GM13977 (cell line): ENCODE data around the gene ARHGAP22.

ENCODE experiments used
- DNase-seq: peaks from one replicate; pipeline ENCODE4 v3.0.0; 2012; ENCODE audit warnings: low spot score
- in situ Hi-C: fragments of 300-500 bp; cut with MboI; formaldehyde crosslinking; loops from one replicate; pipeline ENCODE4 v1.12.0; 2022; ENCODE audit warnings: low sequenced_read_pairs, low pct_unique_long_range_greater_than_20kb, mixed read lengths, inconsistent platforms; ENCODE audit not compliant: unreplicated experiment
- TF ChIP-seq, protein P1 (sequence below): IDR thresholded peaks from 2 replicates; pipeline ENCODE4 v1.5.1; 2012; ENCODE audit warnings: mild to moderate bottlenecking, control low read depth; ENCODE audit not compliant: insufficient read depth; ENCODE audit errors: extremely low read depth, missing control alignments

ARHGAP22 gene

DNA sequence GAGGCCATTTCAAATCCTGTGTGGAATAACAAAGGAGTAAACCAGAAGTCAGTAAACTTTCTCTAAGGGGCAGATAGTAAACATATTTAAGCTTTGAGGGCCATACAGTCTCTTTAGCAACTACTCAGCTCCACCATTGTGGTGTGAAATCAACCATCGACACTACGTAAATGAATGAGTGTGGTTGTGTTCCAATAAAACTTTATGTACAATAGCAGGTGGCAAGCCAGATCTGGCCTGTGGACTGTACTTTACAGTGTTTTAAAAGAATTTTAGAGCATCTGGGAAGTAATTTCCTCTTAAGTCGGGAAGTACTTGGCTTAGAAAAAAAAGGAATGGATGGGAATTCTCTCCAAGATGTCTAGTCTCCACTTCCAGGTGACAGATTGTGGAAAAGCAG lies 71.3 kb downstream of the ARHGAP22 start:
- TF ChIP-seq, protein P1, sequence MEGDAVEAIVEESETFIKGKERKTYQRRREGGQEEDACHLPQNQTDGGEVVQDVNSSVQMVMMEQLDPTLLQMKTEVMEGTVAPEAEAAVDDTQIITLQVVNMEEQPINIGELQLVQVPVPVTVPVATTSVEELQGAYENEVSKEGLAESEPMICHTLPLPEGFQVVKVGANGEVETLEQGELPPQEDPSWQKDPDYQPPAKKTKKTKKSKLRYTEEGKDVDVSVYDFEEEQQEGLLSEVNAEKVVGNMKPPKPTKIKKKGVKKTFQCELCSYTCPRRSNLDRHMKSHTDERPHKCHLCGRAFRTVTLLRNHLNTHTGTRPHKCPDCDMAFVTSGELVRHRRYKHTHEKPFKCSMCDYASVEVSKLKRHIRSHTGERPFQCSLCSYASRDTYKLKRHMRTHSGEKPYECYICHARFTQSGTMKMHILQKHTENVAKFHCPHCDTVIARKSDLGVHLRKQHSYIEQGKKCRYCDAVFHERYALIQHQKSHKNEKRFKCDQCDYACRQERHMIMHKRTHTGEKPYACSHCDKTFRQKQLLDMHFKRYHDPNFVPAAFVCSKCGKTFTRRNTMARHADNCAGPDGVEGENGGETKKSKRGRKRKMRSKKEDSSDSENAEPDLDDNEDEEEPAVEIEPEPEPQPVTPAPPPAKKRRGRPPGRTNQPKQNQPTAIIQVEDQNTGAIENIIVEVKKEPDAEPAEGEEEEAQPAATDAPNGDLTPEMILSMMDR = no peak
- in situ Hi-C loops = no loop called here
- DNase-seq = no peak

- TF ChIP-seq, protein P1 = no peak
- in situ Hi-C loops = no loop called here
- DNase-seq = no peak
These were observed 73.4 kb downstream of the ARHGAP22 start for GRCh38 chr10:48531486-48531885.

DNA sequence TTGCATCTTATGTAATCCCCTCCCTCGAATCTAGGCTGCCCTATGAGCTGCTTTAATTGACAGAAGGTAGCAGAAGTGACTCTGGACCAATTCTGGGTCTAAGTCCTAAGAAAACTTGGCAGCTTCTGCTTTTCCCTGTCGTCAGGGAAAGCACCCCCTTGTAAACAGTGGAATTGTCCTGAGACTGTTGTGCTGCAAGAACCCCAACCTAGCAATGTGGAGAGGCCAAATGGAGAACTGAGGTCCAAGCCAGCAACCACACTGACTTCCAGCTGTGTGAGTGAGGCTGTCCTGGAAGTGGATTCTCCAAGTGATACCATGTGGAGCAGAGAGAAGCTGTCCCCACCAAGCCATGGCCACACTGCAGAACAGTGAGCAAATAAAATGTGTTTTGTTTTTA lies 75.5 kb downstream of the ARHGAP22 start:
- DNase-seq = no peak
- in situ Hi-C loops = no loop called here
- TF ChIP-seq, protein P1 = no peak

- TF ChIP-seq, protein P1 = no peak
- DNase-seq = no peak
- in situ Hi-C loops = no loop called here
These were observed 77.1 kb downstream of the ARHGAP22 start for GRCh38 chr10:48527756-48528155.

GRCh38 chr10:48526846-48527505 lies 77.9 kb downstream of the ARHGAP22 start:
- in situ Hi-C loops = no loop called here
- TF ChIP-seq, protein P1 = no peak
- no peak for DNase-seq

GRCh38 chr10:48526011-48526821 lies 78.7 kb downstream of the ARHGAP22 start:
- in situ Hi-C loops = no loop called here
- DNase-seq = no peak
- TF ChIP-seq, protein P1 = no peak
